Stimulated activated CD4-positive, alpha-beta T cell treated with anti-CD3 and anti-CD28 coated beads, Interleukin-12 subunit alpha, Interleukin-12 subunit beta, amount 100 ng/mL, for 24 hours (primary cell): ENCODE results near the gene EFCAB5.
"Not testable (repeated sequence)": the region's sequence is repeated elsewhere in the genome, so short reads cannot be mapped to it uniquely, and the experiment has no call there.

Experiments used
- DNase-seq, 2 experiments: peaks; one replicate each; pipeline ENCODE4 v3.0.0-alpha.2; 2020; ENCODE audit warnings: low read depth in 2 of 2

Gene EFCAB5

DNA sequence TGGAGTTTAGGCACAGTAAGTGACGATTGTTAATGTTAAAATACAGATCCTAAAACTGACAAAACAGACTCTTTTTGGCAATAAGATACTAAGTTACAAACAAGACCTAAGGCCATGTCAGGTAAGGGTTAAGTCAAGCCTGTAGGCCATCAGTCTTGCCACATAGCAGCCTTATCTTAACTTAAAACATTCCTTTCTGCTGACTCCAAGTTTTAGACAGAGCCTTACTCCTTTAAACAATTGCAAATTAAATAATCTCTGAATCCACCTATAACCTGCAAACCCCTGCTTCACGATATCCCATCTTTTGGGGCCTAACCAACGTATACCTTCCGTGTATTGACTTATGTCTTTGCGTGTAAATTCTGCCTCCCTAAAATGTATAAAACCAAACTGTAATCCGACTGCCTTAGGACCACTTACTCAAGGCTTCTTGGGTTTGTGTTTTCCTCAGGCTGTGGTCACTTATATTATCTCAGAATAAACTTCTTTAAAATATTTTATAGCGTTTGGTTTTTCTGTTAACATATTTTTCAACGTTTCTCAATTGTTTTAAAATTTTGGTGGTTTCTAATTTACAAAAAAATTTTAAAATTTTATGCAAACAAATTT is 64.4 kb downstream of the EFCAB5 start:
- no peak for DNase-seq

DNA sequence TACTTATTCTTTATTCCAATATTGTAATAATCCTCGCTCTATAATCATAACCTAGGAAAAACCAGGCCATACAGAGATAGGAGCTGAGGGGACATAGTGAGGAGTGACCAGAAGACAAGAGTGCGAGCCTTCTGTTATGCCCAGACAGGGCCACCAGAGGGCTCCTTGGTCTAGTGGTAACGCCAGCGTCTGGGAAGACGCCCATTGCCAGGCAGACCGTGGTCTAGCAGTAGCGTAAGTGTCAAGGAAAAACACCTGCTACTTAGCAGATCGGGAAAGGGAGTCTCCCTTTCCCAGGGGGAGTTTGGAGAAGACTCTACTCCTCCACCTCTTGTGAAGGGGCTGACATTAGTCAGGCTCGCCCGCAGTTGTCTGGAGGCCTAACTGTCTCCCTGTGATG is 70.5 kb downstream of the EFCAB5 start:
- not testable (repeated sequence) for DNase-seq

DNA sequence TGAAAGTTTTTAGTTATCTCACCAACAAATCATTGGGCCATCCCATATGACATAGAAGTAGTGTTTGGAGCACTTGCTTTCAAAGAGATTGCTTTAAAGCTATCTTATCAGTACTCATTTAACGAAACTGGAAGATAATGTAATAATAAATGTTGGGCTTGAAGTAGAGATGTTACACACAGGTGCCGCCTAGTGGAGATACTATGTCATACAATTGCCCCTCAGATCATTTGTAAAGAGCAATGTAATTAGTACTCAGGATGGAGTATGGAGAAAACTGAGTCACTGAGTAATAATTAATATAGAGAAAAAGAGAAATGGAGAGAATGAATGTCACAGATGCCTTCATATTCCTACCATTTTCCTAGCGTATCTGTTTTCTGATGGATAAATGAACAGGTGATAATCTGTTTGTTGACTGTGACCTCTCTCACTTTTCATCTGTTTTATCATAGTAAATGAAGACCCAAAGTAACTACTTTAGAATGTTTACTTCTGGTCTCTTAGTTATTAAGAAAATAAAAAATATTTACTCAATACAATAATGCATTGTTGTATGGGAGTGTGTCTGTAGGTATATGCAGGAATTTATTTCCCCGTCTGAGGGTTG is 80.4 kb downstream of the EFCAB5 start:
- DNase-seq, result peak in 1 of 2 experiments; percentile 15

DNA sequence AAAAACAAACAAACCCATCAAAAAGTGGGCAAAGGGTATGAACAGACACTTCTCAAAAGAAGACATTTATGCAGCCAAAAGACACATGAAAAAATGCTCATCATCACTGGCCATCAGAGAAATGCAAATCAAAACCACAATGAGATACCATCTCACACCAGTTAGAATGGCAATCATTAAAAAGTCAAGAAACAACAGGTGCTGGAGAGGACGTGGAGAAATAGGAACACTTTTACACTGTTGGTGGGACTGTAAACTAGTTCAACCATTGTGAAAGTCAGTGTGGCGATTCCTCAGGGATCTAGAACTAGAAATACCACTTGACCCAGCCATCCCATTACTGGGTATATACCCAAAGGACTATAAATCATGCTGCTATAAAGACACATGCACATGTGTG is 83.9 kb downstream of the EFCAB5 start:
- not testable (repeated sequence) for DNase-seq

DNA sequence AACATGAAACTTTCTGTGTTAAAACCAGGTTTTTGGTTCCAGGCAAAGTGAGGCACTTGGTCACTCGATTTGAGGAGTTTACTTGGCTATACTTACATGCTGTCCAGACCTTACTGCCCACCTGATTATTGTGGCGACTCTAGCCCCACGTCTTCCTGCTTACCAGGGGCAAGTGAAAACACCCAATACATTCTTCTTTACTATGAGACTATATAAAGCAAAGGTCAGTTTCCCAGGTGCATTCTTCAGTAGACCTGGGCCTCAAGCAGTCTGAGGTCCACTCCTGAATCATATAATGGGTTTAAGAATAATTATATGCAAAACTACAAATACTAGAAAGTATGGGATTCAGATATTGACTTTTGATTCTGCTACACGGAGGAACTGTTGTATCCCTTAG is 86.2 kb downstream of the EFCAB5 start:
- DNase-seq, result no peak

DNA sequence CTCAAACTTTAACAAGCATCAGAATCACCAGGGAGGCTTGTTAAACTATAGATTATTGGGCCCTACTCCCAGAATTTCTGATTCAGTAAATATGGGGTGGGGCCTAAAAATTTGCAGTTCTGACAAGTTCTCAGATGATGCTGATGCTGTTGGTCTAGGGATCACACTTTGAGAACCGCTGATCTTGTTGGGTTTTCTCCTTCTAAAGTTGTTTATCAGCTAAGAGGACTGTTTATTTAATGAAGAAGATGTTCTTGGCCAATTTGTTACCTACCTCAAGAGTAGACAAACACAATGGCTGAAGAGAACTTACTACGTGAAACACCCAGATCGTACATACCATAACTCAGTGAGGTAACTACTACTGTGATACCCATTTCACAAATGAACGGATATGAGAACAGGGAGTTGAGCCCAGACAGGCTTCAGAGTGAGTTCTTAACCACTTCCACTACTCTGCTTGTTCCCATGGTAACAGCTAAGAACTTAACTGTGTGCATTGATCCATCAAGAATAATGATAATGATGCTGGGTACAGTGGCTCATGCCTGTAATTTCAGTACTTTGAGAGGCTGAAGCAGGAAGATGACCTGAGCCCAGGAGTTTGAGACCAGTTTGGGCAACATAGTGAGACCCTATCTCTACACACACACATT is 89.9 kb downstream of the EFCAB5 start:
- no peak for DNase-seq

DNA sequence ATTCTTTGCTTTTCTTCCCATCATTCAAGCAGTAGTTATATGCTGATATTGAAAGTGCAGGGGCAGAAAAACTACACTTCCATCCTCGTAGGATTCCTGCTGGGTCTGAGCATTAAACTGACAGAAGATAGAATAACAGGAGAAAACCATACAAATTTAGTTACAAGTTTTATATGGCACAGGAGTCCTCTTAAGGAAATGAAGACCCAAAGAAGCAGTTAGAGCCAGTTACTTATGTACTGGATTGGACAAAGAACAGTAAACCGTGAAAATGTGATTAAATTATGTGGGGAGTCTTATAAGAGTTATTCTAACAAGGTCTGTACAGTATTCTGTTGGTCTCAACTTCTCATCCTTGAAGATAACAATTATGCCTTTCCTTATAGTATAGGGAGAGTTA is 93.9 kb downstream of the EFCAB5 start:
- no peak for DNase-seq

- not testable (repeated sequence) for DNase-seq
These were observed 99.5 kb downstream of the EFCAB5 start for GRCh38 chr17:30040719-30041518.

DNA sequence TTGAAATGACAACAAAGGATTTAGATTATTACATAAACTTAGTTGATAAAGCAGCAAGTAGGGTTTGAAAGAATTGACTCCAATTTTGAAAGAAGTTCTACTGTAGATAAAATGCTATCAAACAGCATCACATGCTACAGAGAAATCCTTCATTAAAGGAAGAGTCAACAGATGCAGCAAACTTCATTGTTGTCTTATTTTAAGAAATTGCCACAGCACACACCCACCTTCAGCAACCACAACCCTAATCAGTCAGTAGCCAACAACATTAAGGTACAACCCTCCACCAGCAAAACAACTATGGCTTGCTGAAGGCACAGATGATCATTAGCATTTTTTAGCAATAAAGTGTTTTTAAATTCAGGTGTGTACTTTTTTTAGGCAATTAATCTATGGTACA is 100.1 kb downstream of the EFCAB5 start:
- no peak for DNase-seq

GRCh38 chr17:30062372-30062771 is 120.9 kb downstream of the EFCAB5 start:
- DNase-seq, result no peak

DNA sequence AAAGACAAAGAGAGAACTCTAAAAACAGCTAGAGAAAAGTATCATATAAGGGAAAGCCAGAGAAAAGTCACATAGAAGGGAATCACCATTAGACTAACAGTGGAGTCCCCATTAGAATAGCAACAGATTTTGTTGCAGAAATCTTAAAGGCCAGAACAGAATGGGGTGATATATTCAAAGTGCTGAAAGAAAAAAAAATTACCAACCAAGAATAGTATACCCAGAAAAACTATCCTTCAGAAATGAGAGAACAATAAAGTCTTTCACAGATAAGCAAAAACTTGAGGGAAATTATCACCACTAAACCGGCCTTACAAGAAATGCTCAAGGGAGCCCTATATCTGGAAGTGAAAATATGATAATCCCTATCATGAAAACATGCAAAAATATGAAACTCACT is 123.3 kb downstream of the EFCAB5 start:
- no peak for DNase-seq

GRCh38 chr17:30068465-30068864 is 127.0 kb downstream of the EFCAB5 start:
- DNase-seq, result no peak

- no peak for DNase-seq
These were observed 132.8 kb downstream of the EFCAB5 start for GRCh38 chr17:30074254-30074653.

DNA sequence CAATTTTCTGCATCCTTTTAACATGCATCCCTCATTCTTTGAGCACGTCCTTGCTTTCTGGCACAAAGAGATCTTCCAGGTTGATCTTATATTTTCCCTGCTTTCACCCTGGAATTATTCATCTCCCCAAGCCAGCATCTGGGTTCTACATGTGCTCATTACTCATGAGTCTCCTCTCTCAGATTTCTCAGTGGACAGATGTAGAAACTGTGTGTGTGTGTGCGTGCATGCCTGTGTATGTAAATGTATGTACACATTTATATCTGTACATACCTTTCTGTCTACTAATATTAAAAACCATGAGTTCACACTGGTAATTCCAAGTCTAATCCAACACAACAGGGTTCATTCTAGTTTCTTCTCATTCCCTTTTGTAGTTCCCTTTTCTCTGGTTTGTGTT is 133.3 kb downstream of the EFCAB5 start:
- DNase-seq, result no peak

DNA sequence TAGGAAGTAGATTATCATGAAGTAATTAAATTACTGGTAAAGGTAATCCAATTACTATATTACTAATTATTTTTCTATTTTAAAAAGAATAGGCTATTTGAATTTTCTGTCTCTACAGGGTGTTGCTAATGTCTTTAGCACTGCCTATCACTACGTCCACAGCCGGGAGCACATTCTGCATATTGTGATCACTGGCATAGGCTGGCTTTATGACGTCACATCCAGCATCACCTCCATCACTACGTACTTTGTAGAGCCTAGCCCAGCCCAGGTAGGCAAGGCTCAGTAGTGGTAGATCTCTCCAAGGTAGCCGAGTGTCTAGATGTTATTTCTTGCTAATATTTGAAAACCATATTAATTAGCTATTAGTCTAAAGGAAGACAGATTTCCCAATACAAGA is 141.3 kb downstream of the EFCAB5 start:
- no peak for DNase-seq

DNA sequence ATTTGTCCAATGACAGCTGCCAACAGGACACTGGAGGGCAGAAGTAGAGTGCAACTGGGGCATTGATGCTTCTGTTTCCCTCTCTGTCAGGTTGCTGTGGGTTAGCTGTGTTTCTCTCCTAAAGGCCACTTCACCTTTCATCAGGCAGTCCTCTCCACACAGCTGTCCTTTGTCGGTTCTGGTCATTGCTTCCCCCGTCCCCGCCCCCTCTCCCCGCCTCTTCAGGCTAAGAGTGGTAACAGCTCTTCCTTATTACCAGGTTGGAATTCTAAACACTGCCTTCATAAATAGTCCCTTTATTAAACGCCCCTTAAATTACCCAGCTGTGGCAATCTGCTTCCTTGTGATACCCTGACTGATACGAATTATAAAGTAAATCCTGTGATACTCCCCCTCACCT is 143.4 kb downstream of the EFCAB5 start:
- DNase-seq, result no peak

DNA sequence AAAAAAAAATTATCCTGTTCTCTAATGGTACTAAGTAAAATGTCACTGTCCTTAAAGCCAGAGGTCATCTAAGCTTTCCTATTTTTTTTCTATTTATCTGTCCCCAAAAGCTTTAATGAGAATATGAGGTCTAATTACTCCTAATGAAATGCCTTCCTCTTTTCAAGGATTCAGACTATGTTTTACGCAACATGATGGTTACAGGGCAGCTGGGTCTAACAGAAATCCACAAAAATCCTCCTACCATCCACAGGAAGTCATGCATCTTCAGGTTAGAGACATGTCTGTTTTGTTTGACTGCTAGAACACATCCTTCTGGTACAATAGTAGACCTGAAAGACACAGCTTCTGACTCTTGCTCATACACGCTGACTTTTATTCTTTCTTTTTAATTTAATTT is 145.5 kb downstream of the EFCAB5 start:
- no peak for DNase-seq

GRCh38 chr17:30087431-30087830 is 146.0 kb downstream of the EFCAB5 start:
- DNase-seq, result not testable (repeated sequence)

DNA sequence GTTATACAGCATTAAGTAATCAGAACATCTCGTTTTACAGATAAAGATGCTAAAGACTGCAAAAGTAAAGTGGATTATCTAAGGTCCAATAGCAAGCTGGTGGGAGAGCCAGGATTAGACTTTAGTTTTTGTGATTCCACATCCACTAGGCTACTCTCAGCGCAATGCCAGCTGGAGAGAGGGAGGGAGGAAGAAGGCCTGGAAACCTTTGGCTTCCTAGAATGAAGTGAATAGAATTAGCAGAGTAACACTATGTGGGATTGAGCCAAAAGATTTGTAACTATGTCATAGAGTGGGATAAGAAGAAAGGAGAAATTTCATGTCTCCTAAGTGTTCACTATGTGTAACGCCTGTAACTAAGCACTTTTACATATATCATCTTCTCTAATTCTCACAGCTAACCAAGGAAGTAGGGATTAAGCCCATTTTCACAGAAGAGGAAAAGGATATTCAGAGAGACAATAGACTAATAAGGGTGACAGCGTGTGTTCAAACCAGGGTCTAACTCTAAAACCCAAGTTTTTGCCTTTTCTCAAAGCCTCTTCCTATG is 149.8 kb downstream of the EFCAB5 start:
- no peak for DNase-seq

DNA sequence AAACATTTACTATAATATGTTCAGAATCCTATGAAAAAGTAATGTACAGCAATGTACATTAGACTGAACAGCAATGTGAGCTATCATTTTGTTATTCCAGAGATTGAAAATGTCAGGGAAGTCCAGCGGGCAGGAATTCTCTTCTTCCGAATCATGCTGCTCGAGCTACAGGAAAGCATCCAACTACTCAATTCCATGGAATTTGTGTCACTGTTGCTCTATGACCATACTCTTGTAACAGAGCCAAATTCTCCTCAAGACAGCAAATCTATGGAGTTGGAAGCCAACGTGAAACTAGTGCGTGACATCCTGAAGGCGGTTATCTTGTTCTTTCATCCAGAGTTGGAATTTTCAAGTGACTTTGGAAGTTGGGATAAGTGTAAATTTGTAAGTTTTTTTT is 150.3 kb downstream of the EFCAB5 start:
- no peak for DNase-seq

DNA sequence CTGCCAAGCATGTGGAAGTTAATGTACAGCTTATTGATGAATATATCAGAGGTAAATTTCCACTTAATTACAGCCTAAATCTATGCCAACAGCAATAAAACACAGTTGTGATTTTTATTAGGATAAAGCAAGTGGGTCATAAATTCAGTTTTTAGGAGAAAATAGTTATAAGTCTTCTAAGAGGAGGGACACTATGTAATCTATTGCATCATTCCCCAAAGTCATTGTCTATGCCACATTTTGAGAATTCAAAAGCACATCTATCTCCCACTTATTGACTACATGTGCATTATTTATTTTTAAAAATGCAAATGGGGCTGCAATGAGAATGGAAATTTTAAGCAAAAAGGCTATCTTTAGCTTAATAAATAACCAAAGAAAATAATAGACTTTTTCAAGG is 151.5 kb downstream of the EFCAB5 start:
- DNase-seq, result no peak

GRCh38 chr17:30093463-30094147 is 152.2 kb downstream of the EFCAB5 start:
- peak in 1 of 2 experiments; percentile 14 for DNase-seq
